IPS-18a (cell line): ENCODE measurements around the gene SCART1.
"Not testable (repeated sequence)": the region's sequence is repeated elsewhere in the genome, so short reads cannot be mapped to it uniquely, and the experiment has no call there.

Experiments used
- H3K27ac ChIP-seq: one replicate; pipeline ENCODE4 v1.5.1; 2013; ENCODE audit warnings: low read length
- H3K27me3 ChIP-seq: one replicate; pipeline ENCODE4 v1.6.1; 2013; ENCODE audit warnings: mild to moderate bottlenecking, low read length; ENCODE audit not compliant: control insufficient read depth, insufficient read depth
- H3K36me3 ChIP-seq: one replicate; pipeline ENCODE4 v1.6.1; 2013; ENCODE audit warnings: low read depth, low read length; ENCODE audit not compliant: control insufficient read depth
- H3K4me1 ChIP-seq: one replicate; pipeline ENCODE4 v1.6.1; 2013; ENCODE audit warnings: low read depth, low read length; ENCODE audit not compliant: control insufficient read depth
- H3K4me3 ChIP-seq: one replicate; pipeline ENCODE4 v1.5.1; 2013; ENCODE audit warnings: low read length
- H3K9ac ChIP-seq: one replicate; pipeline ENCODE4 v1.6.1; 2013; ENCODE audit warnings: mild to moderate bottlenecking, low read length, moderate library complexity
- H3K9me3 ChIP-seq: one replicate; pipeline ENCODE4 v1.6.1; 2013; ENCODE audit warnings: low read depth, low read length; ENCODE audit not compliant: control insufficient read depth

The SCART1 gene

DNA sequence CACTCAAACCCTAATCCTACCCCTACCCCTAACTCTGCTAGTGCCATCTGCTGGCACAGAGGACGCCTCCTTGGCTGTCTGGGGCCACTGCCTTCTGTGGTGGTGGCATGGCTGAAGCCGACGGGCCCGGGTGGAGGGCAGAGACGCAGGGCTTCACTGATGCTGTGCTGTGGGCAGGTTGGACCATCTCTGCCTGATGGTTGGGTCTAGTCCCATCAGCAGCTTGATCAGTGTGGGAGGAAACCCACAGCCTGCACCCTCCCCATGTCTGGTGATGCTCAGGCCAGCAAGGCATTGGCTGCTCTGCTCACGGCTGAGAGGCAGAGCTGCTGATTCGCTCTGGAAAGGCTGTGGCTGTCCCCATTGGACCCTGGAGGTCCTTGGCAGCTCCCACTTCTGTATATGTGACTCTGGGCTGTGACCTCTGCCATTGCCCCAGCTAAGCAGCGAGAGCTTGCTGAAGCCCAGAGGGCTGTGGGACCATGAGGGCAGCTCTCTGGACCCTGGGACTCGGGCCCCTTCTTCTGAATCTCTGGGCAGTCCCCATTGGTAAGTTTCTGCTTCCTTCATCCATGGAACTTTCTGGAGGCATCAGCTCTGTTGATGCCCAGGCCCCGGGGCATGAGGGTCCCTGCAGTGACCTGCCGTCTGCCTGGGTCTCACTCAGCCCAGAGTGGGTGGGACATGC is at the start of gene SCART1:
Gene SCART1, plus strand, starts transcription at position 430 of the 688 bp plus-strand sequence. Its CDS starts 53 bp downstream, at position 483.
- Histone ChIP-seq H3K27me3 (no peaks in the 10 kb centered on the region), H3K27ac (no peak within 1 kb of the TSS), H3K9me3 (peaks cover 38% of the 10 kb centered on the region), H3K9ac (no peak within 1 kb of the TSS), H3K4me1 (no peaks in the 10 kb centered on the region), H3K36me3 (no peaks in the 10 kb centered on the region), H3K4me3 (no peak within 1 kb of the TSS)

DNA sequence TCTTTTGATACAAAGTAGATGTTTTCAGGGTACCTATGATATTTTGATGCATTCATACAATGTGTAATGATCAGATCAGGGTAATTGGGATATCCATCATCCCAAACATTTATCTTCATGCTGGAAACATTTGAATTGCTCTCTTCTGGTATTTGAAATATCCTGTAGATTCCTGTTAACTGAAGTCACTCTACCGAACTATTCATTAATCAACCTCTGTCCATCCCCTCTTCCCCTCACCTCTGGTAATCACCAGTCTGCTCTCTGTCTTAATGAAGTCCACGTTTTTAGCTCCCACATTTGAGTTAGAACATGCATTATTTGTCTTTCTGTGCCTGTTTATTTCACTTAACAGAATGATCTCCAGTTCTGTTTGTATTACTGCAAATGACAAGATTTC is 48.5 kb upstream of the SCART1 start:
- Histone ChIP-seq H3K9me3 (no peaks in the 10 kb centered on the region), H3K27me3 (no peaks in the 10 kb centered on the region), H3K27ac (no peak overlapping the region), H3K4me3 (no peak overlapping the region), H3K36me3 (peaks cover 61% of the 10 kb centered on the region), H3K4me1 (no peaks in the 10 kb centered on the region), H3K9ac (no peak overlapping the region)

DNA sequence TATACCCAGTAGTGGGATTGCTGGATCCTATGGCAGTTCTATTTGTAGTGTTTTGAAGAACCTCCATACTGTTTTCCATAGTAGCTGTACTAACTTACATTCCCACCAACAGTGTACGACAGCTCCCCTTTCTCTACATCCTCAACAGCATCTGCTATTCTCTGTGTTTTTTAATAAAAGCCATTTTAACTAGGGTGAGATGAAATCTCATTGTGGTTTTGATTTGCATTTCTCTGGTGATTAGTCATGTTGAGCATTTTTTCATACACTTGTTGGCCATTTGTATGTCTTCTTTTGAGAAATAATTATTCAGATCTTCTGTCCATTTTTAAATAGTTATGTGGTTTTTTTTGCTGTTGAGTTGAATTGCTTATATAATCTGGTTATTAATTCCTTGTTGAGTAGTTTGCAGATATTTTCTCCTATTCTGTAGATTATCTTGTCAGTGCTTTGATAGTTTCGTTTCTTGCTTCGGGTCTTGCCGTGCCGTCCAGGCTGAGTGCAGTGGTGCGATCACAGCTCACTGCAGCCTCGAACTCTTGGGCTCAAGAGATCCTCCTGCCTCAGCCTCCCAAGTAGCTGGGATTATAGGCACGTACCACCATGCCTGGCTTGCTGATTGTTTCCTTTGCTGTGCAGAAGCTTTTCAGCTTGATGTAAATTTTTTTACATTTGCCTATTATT is 47.8 kb upstream of the SCART1 start:
- H3K36me3 ChIP-seq, result peaks cover 61% of the 10 kb centered on the region
- H3K4me1 ChIP-seq, result no peaks in the 10 kb centered on the region
- no peak overlapping the region for H3K9ac ChIP-seq
- no peak overlapping the region for H3K4me3 ChIP-seq
- no peaks in the 10 kb centered on the region for H3K27me3 ChIP-seq
- H3K27ac ChIP-seq, result no peak overlapping the region
- no peaks in the 10 kb centered on the region for H3K9me3 ChIP-seq

DNA sequence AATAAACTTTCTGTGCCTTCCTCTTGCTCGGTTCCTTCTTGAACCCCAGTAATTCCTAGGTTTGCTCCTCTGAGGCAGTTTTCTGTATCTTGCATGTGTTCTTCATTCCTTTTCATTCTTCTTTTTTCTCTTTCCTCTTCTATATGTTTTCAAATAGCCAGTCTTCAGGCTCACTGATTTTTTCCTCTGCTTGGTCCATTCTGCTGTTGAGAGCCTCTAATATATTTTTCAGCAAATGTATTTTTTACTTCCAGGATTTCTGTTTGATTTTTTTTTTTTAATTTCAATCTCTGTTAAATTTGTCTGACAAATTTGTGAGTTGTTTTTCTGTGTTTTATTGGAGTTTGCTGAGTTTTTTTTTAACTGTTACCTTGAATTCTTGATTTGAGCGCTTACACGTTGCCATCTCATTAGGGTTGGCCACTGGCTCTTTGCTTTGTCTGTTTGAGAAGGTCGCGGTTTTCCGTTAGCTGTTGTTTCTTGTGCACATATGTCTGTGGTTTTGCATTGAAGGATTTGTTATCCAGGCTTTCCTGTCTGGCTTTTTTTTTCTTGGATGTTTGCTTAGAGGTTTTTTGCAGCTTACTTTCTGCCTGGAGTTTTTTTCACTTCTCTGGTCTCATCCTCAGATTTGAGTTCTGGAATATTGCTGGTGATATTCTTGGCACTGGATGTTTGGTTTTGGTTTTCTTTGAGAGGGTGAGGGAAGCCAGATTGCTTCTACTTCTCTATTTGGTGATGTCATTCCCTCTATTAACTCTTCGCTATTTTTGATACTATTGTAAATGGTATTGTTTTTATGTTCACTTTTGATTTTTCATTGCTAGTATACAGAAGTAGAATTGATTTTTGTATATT is 42.0 kb upstream of the SCART1 start:
- peaks cover 39% of the 10 kb centered on the region for H3K36me3 ChIP-seq
- H3K27me3 ChIP-seq, result no peaks in the 10 kb centered on the region
- H3K4me3 ChIP-seq, result no peak overlapping the region
- H3K9ac ChIP-seq, result no peak overlapping the region
- peaks cover 10% of the 10 kb centered on the region for H3K9me3 ChIP-seq
- H3K27ac ChIP-seq, result no peak overlapping the region
- H3K4me1 ChIP-seq, result no peaks in the 10 kb centered on the region

DNA sequence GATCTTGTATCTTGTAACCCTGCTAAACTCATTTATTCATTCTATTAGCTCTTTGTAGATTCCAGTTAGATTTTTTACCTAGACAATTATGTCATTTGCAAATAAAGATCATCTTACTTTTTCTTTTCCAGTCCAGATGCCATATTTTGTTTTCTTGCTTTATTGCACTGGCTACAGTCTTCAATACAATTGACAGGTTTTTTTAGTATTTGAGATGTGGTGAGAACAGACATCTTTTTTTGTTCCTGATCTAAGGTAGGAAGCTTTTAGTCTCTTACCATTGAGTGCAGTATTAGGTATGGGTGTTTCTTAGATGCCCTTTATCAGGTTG is 41.4 kb upstream of the SCART1 start:
- Histone ChIP-seq H3K9ac (no peak overlapping the region), H3K4me1 (no peaks in the 10 kb centered on the region), H3K4me3 (no peak overlapping the region), H3K27ac (no peak overlapping the region), H3K36me3 (peaks cover 39% of the 10 kb centered on the region), H3K27me3 (no peaks in the 10 kb centered on the region), H3K9me3 (peaks cover 10% of the 10 kb centered on the region)

DNA sequence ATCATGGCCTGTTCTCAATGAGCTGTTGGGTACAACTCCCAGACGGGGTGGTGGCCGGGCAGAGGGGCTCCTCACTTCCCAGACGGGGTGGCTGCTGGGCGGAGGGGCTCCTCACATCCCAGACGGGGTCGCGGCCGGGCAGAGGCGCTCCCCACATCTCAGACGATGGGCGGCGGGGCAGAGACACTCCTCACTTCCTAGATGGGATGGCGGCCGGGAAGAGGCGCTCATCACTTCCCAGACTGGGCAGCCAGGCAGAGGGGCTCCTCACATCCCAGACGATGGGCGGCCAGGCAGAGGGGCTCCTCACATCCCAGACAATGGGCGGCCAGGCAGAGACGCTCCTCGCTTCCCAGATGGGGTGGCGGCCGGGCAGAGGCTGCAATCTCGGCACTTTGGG is 39.3 kb upstream of the SCART1 start:
- Histone ChIP-seq H3K9me3 (peaks cover 10% of the 10 kb centered on the region), H3K36me3 (peaks cover 29% of the 10 kb centered on the region)
- not testable (repeated sequence) for H3K27me3 ChIP-seq, H3K4me1 ChIP-seq, H3K9ac ChIP-seq, H3K4me3 ChIP-seq, H3K27ac ChIP-seq

DNA sequence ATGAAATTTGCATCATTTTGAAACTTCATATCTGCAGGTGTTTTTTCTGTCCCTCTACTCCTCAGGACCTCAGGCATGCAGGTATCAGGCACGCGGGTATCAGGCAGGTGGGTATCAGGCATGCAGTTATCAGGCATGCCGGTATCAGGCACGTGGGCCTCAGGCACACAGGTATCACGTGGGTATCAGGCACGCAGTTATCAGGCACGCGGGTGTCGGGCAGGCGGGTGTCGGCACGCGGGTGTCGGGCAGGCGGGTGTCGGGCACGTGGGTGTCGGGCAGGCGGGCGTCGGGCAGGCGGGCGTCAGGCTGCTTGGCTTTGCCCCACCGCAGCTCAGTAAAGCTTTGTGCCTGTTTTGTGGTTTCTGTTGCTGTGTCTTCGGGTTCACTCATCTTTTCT is 38.0 kb upstream of the SCART1 start:
- Histone ChIP-seq H3K9me3 (peaks cover 10% of the 10 kb centered on the region), H3K4me3 (no peak overlapping the region), H3K4me1 (no peaks in the 10 kb centered on the region), H3K27ac (no peak overlapping the region), H3K9ac (no peak overlapping the region), H3K27me3 (no peaks in the 10 kb centered on the region), H3K36me3 (peaks cover 29% of the 10 kb centered on the region)

DNA sequence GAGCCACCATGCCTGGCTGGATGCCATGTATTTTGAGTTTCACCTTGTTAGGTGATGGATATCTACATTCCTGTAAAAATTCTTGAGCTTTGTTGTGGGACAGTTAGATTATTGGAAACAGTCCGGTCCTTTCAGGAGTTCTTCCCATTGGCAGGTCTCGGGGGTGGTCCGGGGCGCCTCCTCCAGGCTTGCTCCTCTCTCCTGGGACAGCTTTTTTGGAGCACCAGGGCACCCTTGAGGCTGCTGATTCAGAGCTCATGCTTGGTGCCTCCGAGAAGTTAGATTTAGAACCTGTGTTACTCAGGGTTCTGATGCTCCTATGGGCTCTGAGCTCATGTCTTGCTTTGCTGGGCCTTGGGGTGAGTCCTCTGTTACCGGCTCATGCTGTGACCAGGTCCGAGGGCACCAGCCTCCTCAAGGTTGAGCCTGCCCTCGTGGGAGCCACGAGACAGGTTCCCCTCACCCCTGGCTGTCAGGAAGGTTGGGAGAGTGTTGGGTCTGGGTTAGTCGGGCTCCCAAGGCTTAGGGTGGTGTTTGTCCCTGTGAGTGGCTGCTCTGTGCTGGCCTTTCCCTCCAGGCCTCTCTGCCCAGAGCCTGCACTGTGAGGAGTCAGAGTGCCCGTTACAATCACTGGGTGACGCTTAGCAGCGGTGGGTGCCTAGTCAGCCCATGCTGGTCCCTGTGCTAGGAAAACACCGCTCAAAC is 35.3 kb upstream of the SCART1 start:
- H3K4me1 ChIP-seq, result no peaks in the 10 kb centered on the region
- no peak overlapping the region for H3K9ac ChIP-seq
- peaks cover 16% of the 10 kb centered on the region for H3K36me3 ChIP-seq
- H3K4me3 ChIP-seq, result no peak overlapping the region
- H3K9me3 ChIP-seq, result no peaks in the 10 kb centered on the region
- H3K27ac ChIP-seq, result no peak overlapping the region
- H3K27me3 ChIP-seq, result peaks cover 11% of the 10 kb centered on the region

GRCh38 chr10:133419211-133419950 is 34.4 kb upstream of the SCART1 start:
- Histone ChIP-seq H3K27me3 (peaks cover 11% of the 10 kb centered on the region), H3K36me3 (peaks cover 16% of the 10 kb centered on the region), H3K9ac (no peak overlapping the region), H3K4me1 (no peaks in the 10 kb centered on the region), H3K9me3 (no peaks in the 10 kb centered on the region), H3K4me3 (no peak overlapping the region), H3K27ac (no peak overlapping the region)

DNA sequence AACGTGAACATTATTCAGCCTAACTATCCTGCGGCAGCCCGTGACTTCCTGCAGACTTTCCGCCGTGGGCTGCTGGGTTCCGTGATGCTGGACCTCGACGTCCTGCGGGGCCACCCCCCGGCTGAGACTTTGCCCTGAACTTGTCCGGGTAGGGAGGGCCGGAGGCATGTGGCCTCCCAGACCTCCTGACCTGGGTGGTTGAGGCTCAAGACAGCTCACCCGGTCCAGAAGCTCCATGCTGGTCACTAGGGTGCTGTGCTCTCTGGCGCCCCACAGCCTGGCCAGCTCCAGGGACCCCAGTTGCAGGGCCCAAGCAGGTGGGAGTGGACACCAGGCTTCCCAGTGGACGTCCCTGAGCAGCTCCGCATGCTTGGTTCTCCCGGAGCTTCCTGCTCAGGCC is 33.7 kb upstream of the SCART1 start:
- Histone ChIP-seq H3K36me3 (peaks cover 16% of the 10 kb centered on the region), H3K27ac (no peak overlapping the region)

DNA sequence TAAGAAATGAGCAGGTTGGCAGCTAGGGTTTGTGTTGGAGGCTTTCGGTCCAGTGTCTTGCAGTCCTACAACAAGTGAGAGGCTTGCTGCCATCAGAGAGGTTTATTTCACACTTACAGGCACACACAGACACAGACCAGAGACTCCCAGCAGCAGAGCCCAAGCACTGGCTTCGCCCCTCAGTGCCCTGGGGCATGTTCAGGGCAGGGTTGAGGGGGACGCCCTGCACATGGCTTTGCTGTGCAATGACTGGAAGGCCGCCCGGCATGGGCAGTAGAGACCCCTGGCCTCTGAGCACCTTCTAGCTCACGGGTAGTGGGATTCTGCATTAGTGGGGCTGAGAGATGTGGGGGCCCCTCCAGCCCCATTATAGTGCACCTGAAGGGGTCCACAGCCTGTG is 33.2 kb upstream of the SCART1 start:
- Histone ChIP-seq H3K27ac (no peak overlapping the region), H3K9me3 (no peaks in the 10 kb centered on the region), H3K4me1 (no peaks in the 10 kb centered on the region), H3K4me3 (no peak overlapping the region), H3K9ac (no peak overlapping the region), H3K27me3 (peaks cover 16% of the 10 kb centered on the region), H3K36me3 (peaks cover 13% of the 10 kb centered on the region)

More for the DNA sequence above, 33.7 kb upstream of the SCART1 start:
- Histone ChIP-seq H3K27me3 (peaks cover 13% of the 10 kb centered on the region), H3K9me3 (no peaks in the 10 kb centered on the region), H3K4me3 (no peak overlapping the region), H3K4me1 (no peaks in the 10 kb centered on the region), H3K9ac (no peak overlapping the region)
